ENCODE measurements around the gene TMEM273.

GRCh38 chr10:49110684-49111319 lies 77.4 kb downstream of the TMEM273 start:
- TF ChIP-seq EZH2 (IDR thresholded peaks at IDR 0.05; ENCODE audit: low read length, missing control alignments), result no peak
- TF ChIP-seq CTCF (conservative IDR thresholded peaks at IDR 0.05 in 1 of 2, IDR thresholded peaks at IDR 0.05 in 1 of 2; ENCODE audit: low read depth in 1 of 2, low read length in 2 of 2), result no peak
